Measurements from ENCODE around the gene GYG2. TPM values are rescaled to one million over a fixed set of nuclear protein-coding genes. Genes with fewer than 3 reads are reported as not detected.
A peak's percentile ranks its signal among the peaks of the same experiment; 100 is the strongest.

The GYG2 gene
- total and polyA plus RNA-seq, 2 of the 8 experiments (the other 6 are each of a cell fraction or from before 2014, with no cell fraction given) = 52.8 to 65.3 TPM

GRCh38 chrX:2926664-2927275 is 98.0 kb downstream of the GYG2 start:
- Histone ChIP-seq H2BK12ac (ENCODE audit: low read depth, low read length) (peak overlapping the region; percentile 50; the same call in 1 of the 2 replicates), H3K79me2 (ENCODE audit: control insufficient read depth in 1 of 2, insufficient read depth in 2 of 2, low read length in 2 of 2) (no peaks in the 10 kb centered on the region), H3K4me2 (ENCODE audit: insufficient read depth in 1 of 2, low read depth in 2 of 2, low read length in 2 of 2) (no peak overlapping the region), H3K14ac (ENCODE audit: insufficient read length) (no peak overlapping the region), H3K18ac (ENCODE audit: extremely low read depth, low read length) (no peak overlapping the region; the same call in none of the 2 replicates), H4K91ac (replicated peaks; ENCODE audit: insufficient read length, low read length) (no peak overlapping the region), H4K8ac (ENCODE audit: extremely low read depth, insufficient read depth, low read length) (no peak overlapping the region), H3K23me2 (ENCODE audit: low read depth, low read length) (no peaks in the 10 kb centered on the region; the same call in 1 of the 2 replicates), H3K56ac (replicated peaks; ENCODE audit: insufficient read length, low read depth, low read length) (no peak overlapping the region), H2BK20ac (ENCODE audit: low read length) (no peak overlapping the region), H3K4me1 (replicated peaks in 1 of 4; ENCODE audit: control insufficient read depth in 3 of 4, insufficient read depth in 4 of 4, low read length in 3 of 4) (peaks cover 0 to 9% (median 0%) of the 10 kb centered on the region in 4 experiments; a peak in 2 of 7 replicates), H3K23ac (ENCODE audit: insufficient read length) (no peak overlapping the region), H4K5ac (ENCODE audit: insufficient read length, low read depth, low read length) (no peak overlapping the region), H4K20me1 (replicated peaks in 1 of 2; ENCODE audit: control insufficient read depth in 1 of 2, insufficient read depth in 2 of 2, low read length in 2 of 2) (no peaks in the 10 kb centered on the region), H3K9ac (replicated peaks in 1 of 4; ENCODE audit: extremely low read depth in 1 of 4, low read depth in 3 of 4, low read length in 3 of 4) (no peak overlapping the region), H2BK5ac (ENCODE audit: low read depth, low read length) (no peak overlapping the region), H3K27me3 (replicated peaks in 1 of 4; ENCODE audit: control insufficient read depth in 3 of 4, extremely low read depth in 1 of 4, insufficient read depth in 3 of 4, low read length in 3 of 4) (no peaks in the 10 kb centered on the region), H2BK15ac (ENCODE audit: low read length) (no peak overlapping the region), H2AK5ac (ENCODE audit: low read depth, low read length) (0 out of 2 replicates have a peak overlapping the region, but pooled peaks have one; percentile 86), H3K36me3 (ENCODE audit: control insufficient read depth in 2 of 4, insufficient read depth in 4 of 4, low read length in 3 of 4) (no peaks in the 10 kb centered on the region), H3K4me3 (ENCODE audit: extremely low read depth in 1 of 4, insufficient read depth in 2 of 4, low read depth in 3 of 4, low read length in 4 of 4) (no peak overlapping the region), H3K4ac (replicated peaks; ENCODE audit: insufficient read length, low read depth, low read length) (no peak overlapping the region), H2AFZ (ENCODE audit: low read length) (no peak overlapping the region), H3K79me1 (ENCODE audit: low read depth, low read length) (no peaks in the 10 kb centered on the region), H3K9me3 (ENCODE audit: insufficient read depth in 2 of 2, low read depth in 1 of 2, low read length in 1 of 2) (no peaks in the 10 kb centered on the region; a peak in 1 of 4 replicates), H2BK120ac (replicated peaks; ENCODE audit: low read depth, low read length) (no peak overlapping the region), H3K27ac (ENCODE audit: low read depth, low read length) (no peak overlapping the region)
- TF ChIP-seq TBP (IDR thresholded peaks at IDR 0.05; ENCODE audit: low read depth, low read length) (no peak), ATF3 (IDR thresholded peaks at IDR 0.05; ENCODE audit: insufficient read depth, low read depth, low read length) (no peak), ZNF274 (IDR thresholded peaks at IDR 0.05; ENCODE audit: borderline replicate concordance, extremely low read depth, low read length) (no peak)
- 99% methylated on average over 7 of the region's 15 CpGs; no CpG with 5 or more reads in 1 of the 2 experiments for WGBS, 2 experiments (ENCODE audit: extremely low coverage in 1 of 2, insufficient coverage in 1 of 2, insufficient read length in 1 of 2, insufficient replicate concordance in 2 of 2, low coverage in 1 of 2, low lambda C conversion rate in 2 of 2, missing lambda C conversion rate in 1 of 2)
- ChIA-PET POLR2A (ENCODE audit: partially characterized antibody) (interaction anchor here (0.8 kb wide), 1 partner anchor 29 kb away, joined by 3 read pairs; no protein-coding TSS in a partner anchor), CTCF (ENCODE audit: partially characterized antibody) (no interaction called here)
- FAIRE-seq (no peak), DNase-seq (ENCODE audit: low read depth in 1 of 2, low spot score in 2 of 2) (no peak)
